Measurements from ENCODE around the gene ATP5MC3.

ATP5MC3 gene

DNA sequence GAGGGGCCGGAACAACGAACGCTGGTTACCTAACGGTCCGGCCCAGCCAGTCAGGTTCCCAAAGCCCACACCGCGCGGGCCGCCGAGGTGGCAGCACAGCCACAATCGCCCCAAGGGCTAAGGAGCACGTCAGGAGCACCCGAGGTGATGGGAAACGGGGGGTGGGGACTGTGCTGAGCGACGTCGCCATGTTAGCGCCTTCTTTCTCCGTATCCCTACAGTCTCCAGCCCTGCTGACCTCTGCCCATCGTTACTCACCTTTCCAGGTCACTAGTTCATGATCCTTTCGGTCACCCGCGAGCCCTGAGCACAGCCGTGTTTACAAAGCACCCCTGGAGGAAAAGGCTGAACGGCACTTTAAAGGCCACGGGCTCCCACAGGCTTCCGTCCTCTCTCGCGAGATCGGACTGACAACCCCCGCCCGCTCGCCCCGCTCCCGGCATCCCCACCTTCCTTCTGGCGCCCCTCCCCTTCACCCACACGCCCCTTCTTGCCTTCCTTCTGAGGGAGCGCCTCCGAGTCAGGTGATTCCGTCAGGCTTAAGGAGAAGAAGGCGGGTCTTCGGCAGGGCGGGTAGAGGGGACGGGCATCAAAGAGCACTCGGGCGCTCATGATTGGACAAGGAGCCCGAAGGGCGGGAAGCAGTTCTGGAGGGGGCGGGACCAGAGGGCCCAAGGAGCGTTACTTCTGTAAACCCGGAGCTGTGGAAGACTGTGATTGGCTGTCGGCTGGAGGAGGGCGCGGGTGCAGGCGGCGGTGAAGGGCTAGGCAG is 13.5 kb downstream of the ATP5MC3 start, which contains the start of gene ATF2:
TSS of gene ATF2 (minus strand) at position 412 of the 772 bp plus-strand sequence. CDS start 31,760 bp downstream, outside the sequence.
- DNase-seq = peak; percentile 97

DNA sequence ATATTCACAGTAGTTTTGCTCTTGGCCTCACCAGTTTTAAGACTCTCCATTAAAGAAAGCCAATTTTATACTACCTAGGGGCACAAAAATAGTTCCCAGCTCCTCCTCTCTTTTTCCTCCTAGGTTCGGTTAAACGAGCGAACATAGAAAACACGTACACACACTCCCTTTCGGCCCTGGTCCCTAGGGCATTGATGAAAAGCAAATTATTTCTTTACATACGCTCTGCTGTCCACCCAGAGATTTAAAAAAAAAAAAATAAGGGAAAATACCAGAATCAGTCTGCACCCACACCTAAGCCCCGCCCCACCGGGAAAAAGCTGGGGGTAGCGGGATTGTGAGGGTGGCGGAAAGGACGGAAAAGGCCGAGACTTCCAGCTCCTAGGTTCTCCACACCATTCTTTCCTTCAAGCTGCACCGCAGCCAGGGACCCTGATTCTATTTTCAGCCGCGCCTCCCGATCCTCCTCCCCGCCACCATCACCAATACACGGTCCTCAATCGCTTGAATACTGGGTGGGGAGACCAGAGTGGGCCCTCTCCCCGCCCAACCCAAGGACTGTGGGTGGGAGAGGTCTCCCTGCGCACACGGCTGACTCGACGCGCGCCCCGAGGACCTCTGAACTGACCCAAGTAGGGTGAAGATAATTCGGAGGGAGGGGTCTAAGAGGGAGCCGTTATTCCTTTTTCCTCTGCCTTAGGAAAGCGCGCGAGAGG is 14.3 kb downstream of the ATP5MC3 start:
- peak; percentile 22 for DNase-seq

- no peak for DNase-seq
These were observed 15.2 kb downstream of the ATP5MC3 start for GRCh38 chr2:175166216-175166824.

- DNase-seq = no peak
These were observed 17.3 kb downstream of the ATP5MC3 start for GRCh38 chr2:175164235-175164634.

- no peak for DNase-seq
These were observed 22.6 kb downstream of the ATP5MC3 start for GRCh38 chr2:175158894-175159293.

DNA sequence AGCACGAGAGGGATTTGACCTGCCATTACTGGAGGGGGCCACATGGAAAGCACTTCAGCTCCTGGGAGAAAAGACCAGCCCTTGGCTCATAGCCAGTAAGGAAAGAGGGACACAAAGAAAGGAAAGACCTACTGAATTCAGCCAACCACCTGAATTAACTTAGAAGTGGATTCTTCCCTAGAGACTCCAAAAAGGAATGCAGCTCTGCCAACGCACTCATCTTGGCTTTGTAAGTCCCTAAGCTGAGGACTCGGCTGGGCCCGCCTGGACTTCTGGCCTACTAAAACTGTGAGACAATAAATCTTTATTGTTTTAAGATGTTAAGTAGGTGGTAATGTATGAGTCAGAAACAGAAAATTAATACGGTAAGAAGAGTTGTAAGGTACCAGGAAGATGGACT is 25.0 kb downstream of the ATP5MC3 start:
- DNase-seq = no peak

DNA sequence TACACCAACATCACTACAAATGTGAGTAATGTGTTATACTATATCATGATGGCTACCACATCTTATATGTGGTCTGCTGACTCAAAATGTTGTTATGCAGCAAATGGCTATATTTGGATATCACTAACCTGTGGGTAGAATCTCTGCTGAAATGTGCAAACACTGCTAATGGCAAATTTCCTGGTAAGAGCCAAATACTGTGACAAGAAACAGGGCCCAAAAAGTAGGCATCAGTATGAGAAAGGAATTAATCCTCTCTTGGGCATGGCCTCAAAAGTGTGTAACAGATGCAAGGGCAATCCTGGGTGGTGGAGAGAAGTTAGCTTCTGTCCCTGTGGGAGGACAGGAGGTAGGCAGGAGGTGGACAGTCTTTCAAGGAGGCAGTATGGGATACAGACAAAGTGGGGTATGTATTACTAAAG is 26.8 kb downstream of the ATP5MC3 start:
- DNase-seq = no peak

GRCh38 chr2:175152242-175152641 is 29.3 kb downstream of the ATP5MC3 start:
- DNase-seq = no peak

GRCh38 chr2:175151791-175152190 is 29.7 kb downstream of the ATP5MC3 start:
- no peak for DNase-seq

DNA sequence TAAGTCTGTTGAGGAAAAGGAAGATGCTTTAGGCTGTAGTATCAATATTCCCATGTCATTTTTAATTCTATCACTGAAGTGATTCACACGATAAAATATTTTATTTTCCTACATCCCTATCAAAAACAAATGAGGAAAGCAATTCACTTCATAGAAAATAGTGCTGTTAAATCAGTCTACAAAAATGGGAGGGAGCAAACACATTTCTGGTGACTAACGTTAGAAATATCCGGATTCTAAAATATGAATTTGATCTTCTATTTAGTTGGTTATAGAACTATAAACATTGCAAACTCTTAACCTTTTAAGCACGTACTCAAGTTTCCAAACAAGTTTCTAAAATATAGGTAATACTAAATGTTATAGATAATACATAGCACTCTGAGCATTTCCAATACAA is 34.3 kb downstream of the ATP5MC3 start:
- no peak for DNase-seq

DNA sequence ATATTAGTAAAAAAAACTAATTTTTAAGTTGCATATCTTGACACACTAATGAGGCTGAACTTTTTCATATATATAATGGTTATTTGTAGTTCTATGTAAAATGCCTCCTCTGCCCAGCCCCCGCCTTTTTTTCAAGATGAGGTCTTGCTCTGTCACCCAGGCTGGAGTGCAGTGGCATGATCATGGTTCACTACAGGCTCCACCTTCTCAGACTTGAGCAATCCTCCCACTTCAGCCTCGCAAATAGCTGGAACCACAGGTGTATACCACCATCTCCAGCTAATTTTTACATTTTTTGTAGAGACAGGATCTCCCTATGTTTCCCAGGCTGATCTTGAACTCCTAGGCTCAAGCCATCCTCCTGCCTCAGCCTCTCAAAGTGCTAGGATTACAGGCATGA is 37.8 kb downstream of the ATP5MC3 start:
- no peak for DNase-seq

GRCh38 chr2:175143191-175143590 is 38.3 kb downstream of the ATP5MC3 start:
- no peak for DNase-seq

DNA sequence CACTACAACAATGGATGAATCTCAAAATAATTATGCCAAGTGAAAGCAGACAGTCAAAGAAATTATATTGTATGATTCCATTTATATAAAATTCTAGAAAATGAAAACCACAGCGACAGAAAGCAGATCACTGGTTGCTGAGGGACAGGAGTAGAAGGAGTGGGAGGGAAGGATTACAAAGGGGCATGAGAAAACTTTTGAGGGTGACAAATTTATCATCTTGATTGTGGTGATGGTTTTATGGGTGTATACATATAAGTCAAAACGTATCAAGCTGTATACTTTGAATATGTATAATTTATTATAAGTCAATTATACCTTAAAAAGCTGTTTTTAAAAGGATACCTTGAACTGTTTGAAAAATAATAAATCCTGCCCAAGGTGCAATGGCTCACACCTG is 41.2 kb downstream of the ATP5MC3 start:
- no peak for DNase-seq

- no peak for DNase-seq
These were observed 43.7 kb downstream of the ATP5MC3 start for GRCh38 chr2:175137793-175138192.

- DNase-seq = no peak
These were observed 44.9 kb downstream of the ATP5MC3 start for GRCh38 chr2:175136334-175137215.

GRCh38 chr2:175135862-175136261 is 45.6 kb downstream of the ATP5MC3 start:
- no peak for DNase-seq

- no peak for DNase-seq
These were observed 46.3 kb downstream of the ATP5MC3 start for GRCh38 chr2:175135177-175135576.

DNA sequence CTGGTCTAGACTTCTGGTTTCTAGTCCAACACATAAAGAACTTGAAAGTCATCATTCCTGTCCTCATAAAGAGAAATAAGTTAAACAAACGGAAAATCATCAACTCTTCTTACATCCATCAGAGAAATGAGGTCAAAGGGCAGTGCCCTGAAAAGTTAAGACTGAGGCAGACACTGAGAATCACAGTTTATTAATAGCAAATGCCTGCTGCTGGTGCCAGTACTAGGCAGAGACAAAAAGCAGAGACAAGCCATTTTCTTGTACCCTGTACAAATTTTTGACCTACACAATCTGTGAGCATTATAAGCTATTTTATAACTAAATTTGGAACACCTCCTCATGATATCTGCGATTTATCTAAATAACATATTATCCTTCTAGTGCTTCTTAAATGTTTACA is 50.3 kb downstream of the ATP5MC3 start:
- DNase-seq = no peak

DNA sequence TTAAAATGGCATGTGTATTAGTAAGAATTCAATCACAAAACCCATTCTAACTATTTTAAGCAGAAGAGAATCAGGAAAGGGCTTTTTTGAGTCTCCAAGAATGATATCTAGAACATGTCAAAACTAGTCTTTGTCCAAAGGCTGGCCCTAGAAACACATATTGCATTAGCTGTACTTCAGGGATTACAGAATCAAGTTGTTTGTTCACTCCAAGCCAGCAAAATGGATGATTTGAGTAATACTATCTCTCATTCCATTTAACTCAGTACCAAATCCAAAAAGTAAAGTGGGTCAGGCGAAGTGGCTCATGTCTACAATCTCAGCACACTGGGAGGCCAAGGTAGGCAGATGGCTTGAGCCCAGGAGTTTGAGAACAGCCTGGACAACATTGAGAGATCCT is 54.8 kb downstream of the ATP5MC3 start:
- DNase-seq = no peak
